Measurements from ENCODE around the gene ARID5B.

The ARID5B gene

DNA sequence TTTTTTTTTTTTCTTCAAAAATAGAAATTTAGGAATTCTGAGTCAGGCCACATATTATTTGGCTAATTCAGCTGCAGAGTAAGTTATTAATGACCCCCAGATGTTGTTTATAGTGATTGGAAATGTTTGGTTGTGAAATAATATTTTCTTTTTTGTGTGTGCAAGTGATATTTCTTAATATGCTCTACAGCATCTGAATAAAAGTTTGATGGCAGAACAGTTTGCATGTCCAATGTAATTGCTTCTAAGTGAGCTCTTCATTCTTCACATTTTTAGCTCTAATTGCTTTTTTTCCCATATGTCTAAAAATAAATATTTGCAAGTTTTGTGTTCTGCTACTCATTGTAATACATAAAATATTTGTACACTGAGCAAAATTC, 116.0 kb downstream of the ARID5B start:
- no peak overlapping the region for H3K4me3 ChIP-seq (ENCODE audit: low read depth, low read length)
- TF ChIP-seq, protein P1, sequence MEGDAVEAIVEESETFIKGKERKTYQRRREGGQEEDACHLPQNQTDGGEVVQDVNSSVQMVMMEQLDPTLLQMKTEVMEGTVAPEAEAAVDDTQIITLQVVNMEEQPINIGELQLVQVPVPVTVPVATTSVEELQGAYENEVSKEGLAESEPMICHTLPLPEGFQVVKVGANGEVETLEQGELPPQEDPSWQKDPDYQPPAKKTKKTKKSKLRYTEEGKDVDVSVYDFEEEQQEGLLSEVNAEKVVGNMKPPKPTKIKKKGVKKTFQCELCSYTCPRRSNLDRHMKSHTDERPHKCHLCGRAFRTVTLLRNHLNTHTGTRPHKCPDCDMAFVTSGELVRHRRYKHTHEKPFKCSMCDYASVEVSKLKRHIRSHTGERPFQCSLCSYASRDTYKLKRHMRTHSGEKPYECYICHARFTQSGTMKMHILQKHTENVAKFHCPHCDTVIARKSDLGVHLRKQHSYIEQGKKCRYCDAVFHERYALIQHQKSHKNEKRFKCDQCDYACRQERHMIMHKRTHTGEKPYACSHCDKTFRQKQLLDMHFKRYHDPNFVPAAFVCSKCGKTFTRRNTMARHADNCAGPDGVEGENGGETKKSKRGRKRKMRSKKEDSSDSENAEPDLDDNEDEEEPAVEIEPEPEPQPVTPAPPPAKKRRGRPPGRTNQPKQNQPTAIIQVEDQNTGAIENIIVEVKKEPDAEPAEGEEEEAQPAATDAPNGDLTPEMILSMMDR (IDR thresholded peaks at IDR 0.05; ENCODE audit: borderline replicate concordance, insufficient read depth, low read depth, low read length): no peak

DNA sequence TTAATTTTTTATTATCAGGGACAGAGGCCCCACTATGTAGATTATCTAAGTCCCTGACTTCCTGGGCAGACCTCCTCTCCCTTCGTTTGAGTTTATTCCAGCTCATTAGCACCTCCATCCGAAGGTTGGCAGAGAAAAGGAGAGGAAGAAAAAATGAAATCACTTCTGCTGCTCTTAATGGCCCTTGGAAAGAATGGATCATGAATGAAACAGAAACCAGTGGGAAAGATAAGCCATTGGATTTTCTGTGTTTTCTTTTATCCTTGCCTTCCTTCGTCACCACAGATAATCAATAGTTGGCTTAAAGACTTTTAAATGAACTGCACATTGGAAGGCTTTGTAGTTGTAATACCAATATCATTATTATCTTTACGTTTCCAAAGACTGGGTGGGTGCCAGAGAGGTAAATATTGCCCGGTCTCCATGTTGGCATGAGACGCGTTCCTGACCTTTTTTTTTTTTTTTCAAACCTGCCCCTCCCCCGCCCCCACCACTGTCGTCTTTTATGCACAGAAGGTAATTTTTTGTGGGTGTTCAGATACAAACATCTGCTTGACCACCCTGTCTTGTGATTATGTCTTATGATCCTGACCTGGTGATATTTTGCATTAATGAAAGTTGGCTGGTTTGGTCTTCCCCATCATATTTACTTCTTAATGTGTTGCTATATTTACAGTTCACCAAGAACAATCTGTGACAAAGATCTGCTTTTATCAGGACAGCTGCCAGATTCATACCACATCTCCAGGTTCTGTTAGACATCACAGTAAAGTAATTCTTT, 116.8 kb downstream of the ARID5B start:
- H3K4me3 ChIP-seq (ENCODE audit: low read depth, low read length): no peak overlapping the region
- TF ChIP-seq, protein P1 (IDR thresholded peaks at IDR 0.05; ENCODE audit: borderline replicate concordance, insufficient read depth, low read depth, low read length): no peak

DNA sequence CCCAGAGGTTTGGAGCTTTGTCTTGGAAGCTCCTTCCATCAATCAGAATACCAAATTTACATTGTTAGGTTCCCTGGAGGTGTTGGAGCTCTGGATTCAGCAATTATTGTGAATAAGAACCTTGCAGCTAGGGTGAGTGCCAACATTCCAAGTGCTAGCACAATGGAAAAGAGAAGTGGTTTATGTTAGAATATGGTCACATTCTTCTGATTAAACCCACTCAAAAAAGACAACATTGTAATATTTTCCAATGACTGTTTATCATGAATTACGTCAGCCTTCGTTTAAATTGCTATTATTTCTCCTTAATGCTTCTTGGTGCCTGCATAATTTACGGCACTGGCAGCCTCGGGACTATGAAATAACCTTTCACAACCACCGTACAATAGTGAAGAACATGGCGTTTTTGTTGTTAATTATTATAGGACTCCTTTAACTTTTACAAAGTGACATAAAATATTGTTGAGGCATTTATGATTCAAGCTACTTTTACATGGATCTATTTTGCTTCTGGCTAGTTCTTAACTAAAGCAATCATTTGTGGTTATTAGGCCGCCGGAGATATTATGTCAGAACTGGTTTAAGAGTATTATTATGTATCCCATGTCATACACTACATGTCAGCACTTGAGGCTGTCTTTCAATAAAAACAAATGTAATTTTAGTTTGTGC, 117.7 kb downstream of the ARID5B start:
- TF ChIP-seq, protein P1 (IDR thresholded peaks at IDR 0.05; ENCODE audit: borderline replicate concordance, insufficient read depth, low read depth, low read length): no peak
- no peak overlapping the region for H3K4me3 ChIP-seq (ENCODE audit: low read depth, low read length)

DNA sequence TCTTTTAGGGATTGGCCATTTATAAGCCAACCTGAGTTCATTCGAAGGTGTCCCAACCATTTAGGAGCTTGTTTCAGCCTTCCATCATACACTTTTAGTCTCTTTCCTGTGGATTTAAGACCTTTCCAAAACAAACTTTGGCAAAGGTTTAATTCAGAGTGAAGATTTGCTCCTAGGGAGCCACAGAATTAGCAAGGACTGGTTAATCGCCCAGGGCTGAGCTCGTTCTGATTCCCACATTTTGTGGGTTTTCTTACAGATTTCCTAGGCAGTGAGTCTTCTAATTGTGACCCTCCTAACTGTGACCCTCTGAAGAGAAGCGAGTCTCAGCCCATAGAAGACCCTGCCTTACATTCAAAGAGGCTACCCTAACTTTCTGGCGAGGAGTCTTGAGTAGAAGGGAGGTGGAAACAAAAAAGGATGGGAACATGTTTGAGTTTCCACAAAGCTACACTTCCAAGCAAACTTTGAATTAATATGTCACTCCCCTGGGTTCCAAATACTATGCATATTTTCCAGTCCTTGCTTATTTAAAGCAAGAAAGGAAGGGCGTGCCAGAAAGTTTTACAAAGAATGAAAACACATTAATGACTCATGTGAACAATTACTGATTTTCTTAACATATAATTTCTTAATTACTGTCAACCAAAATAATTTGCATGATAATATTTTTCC, 118.3 kb downstream of the ARID5B start:
- no peak overlapping the region for H3K4me3 ChIP-seq (ENCODE audit: low read depth, low read length)
- TF ChIP-seq, protein P1 (IDR thresholded peaks at IDR 0.05; ENCODE audit: borderline replicate concordance, insufficient read depth, low read depth, low read length): no peak

DNA sequence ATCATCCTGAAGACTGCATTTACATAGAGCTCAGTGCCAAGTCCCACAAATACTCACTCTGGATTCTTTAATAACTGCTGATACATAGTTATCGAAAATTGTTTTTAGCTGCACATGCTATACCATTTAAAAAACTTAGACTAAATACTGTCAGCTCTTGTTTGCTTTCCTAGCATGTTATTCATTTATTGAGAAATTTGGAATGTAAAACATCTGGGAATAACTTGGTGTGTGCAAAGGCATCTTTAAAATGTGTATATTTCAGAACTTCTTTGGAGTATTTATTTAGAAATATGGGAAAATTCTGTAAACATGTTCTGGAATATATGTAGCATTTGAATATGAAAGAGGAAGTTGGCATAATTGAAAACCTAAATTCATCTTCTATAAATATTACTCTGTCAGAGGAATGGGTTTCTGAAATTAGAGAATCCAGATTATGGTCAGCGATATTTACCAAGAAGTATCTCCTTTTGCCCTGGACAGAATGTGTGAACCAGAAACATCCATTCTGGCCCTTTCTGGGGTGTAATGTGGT, 119.7 kb downstream of the ARID5B start:
- TF ChIP-seq, protein P1 (IDR thresholded peaks at IDR 0.05; ENCODE audit: borderline replicate concordance, insufficient read depth, low read depth, low read length): no peak
- no peak overlapping the region for H3K4me3 ChIP-seq (ENCODE audit: low read depth, low read length)

DNA sequence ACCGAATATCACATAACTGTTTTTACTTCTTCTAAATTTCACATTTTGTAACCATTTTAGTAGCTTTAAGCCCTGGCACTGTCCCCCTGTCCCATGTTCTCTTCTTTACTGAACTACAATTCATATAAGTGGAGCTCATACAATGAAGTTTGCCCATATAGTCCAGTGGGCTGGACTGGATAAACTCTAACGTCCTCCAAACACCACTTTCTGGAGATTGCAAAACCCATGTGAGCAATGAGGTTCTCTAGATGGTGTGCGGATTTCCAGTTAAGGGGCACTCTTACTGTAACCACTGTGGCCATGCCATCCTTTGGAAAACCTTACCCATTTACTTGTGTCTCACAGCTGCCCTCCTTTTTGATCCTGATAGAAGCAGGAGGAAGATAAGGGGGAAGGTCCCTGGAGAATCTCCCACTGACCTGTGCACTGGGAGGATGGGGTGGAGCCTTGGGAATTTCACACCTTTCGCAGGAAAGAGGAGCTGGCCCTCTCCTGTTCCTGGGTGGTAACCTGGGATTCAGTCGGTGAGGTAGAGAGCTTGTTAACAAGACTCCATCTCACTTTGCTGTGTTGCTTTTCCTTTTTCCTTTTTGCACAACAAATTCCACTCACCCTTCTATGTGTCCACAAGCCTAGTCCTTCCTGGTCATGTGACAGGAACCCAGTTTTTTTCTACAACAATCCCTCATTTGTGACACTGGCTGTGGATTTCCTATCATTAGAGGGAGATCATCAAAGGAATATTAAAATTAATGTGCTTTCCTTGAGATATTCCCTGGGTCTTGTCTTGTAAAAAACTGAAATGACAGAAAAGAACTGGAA, 120.7 kb downstream of the ARID5B start:
- H3K4me3 ChIP-seq (ENCODE audit: low read depth, low read length): no peak overlapping the region
- TF ChIP-seq, protein P1 (IDR thresholded peaks at IDR 0.05; ENCODE audit: borderline replicate concordance, insufficient read depth, low read depth, low read length): no peak

All from GM12875 (cell line).